ENCODE data around the gene MOAP1. TPM values are rescaled to one million over a fixed set of nuclear protein-coding genes. Genes with fewer than 3 reads are reported as not detected.

Gene MOAP1
- total RNA-seq, 1 donor from 2014 or later: 26.1 TPM

- Histone ChIP-seq H3K27me3 (ENCODE audit: control insufficient read depth, insufficient read depth, low read length) (no peaks in the 10 kb centered on the region), H3K36me3 (ENCODE audit: control insufficient read depth, insufficient read depth, low read length) (no peaks in the 10 kb centered on the region), H3K4me3 (ENCODE audit: low read depth, low read length) (no peak overlapping the region)
- DNase-seq (ENCODE audit: low read depth): no peak
- no peak for TF ChIP-seq CTCF (IDR thresholded peaks at IDR 0.05; ENCODE audit: insufficient read depth, low read length, poor library complexity, severe bottlenecking)
Observed at GRCh38 chr14:93155667-93156066, 29.0 kb downstream of the MOAP1 start.

- Histone ChIP-seq H3K27me3 (ENCODE audit: control insufficient read depth, insufficient read depth, low read length) (no peaks in the 10 kb centered on the region), H3K36me3 (ENCODE audit: control insufficient read depth, insufficient read depth, low read length) (no peaks in the 10 kb centered on the region), H3K4me3 (ENCODE audit: low read depth, low read length) (no peak overlapping the region)
- DNase-seq (ENCODE audit: low read depth): no peak
- TF ChIP-seq CTCF (IDR thresholded peaks at IDR 0.05; ENCODE audit: insufficient read depth, low read length, poor library complexity, severe bottlenecking): no peak
Observed at GRCh38 chr14:93153121-93153520, 31.6 kb downstream of the MOAP1 start.

GRCh38 chr14:93150227-93151208 lies 34.2 kb downstream of the MOAP1 start:
- TF ChIP-seq CTCF (IDR thresholded peaks at IDR 0.05; ENCODE audit: insufficient read depth, low read length, poor library complexity, severe bottlenecking): no peak
- DNase-seq (ENCODE audit: low read depth): no peak
- Histone ChIP-seq H3K36me3 (ENCODE audit: control insufficient read depth, insufficient read depth, low read length) (no peaks in the 10 kb centered on the region), H3K27me3 (ENCODE audit: control insufficient read depth, insufficient read depth, low read length) (no peaks in the 10 kb centered on the region), H3K4me3 (ENCODE audit: low read depth, low read length) (no peak overlapping the region)

- Histone ChIP-seq H3K27me3 (ENCODE audit: control insufficient read depth, insufficient read depth, low read length) (no peaks in the 10 kb centered on the region), H3K36me3 (ENCODE audit: control insufficient read depth, insufficient read depth, low read length) (no peaks in the 10 kb centered on the region), H3K4me3 (ENCODE audit: low read depth, low read length) (no peak overlapping the region)
- no peak for DNase-seq (ENCODE audit: low read depth)
- no peak for TF ChIP-seq CTCF (IDR thresholded peaks at IDR 0.05; ENCODE audit: insufficient read depth, low read length, poor library complexity, severe bottlenecking)
Observed at GRCh38 chr14:93148979-93149378, 35.7 kb downstream of the MOAP1 start.

GRCh38 chr14:93146119-93146518 lies 38.6 kb downstream of the MOAP1 start:
- Histone ChIP-seq H3K27me3 (ENCODE audit: control insufficient read depth, insufficient read depth, low read length) (no peaks in the 10 kb centered on the region), H3K36me3 (ENCODE audit: control insufficient read depth, insufficient read depth, low read length) (no peaks in the 10 kb centered on the region), H3K4me3 (ENCODE audit: low read depth, low read length) (no peak overlapping the region)
- DNase-seq (ENCODE audit: low read depth): no peak
- no peak for TF ChIP-seq CTCF (IDR thresholded peaks at IDR 0.05; ENCODE audit: insufficient read depth, low read length, poor library complexity, severe bottlenecking)

Data from kidney epithelial cell (primary cell).